ENCODE data around the gene ABHD8. TPM values are rescaled to one million over a fixed set of nuclear protein-coding genes. Genes with fewer than 3 reads are reported as not detected.
A peak's percentile ranks its signal among the peaks of the same experiment; 100 is the strongest.

The ABHD8 gene, protein sequence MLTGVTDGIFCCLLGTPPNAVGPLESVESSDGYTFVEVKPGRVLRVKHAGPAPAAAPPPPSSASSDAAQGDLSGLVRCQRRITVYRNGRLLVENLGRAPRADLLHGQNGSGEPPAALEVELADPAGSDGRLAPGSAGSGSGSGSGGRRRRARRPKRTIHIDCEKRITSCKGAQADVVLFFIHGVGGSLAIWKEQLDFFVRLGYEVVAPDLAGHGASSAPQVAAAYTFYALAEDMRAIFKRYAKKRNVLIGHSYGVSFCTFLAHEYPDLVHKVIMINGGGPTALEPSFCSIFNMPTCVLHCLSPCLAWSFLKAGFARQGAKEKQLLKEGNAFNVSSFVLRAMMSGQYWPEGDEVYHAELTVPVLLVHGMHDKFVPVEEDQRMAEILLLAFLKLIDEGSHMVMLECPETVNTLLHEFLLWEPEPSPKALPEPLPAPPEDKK
- total RNA-seq = 10 to 100 TPM; 20.1 to 21.6 TPM

DNA sequence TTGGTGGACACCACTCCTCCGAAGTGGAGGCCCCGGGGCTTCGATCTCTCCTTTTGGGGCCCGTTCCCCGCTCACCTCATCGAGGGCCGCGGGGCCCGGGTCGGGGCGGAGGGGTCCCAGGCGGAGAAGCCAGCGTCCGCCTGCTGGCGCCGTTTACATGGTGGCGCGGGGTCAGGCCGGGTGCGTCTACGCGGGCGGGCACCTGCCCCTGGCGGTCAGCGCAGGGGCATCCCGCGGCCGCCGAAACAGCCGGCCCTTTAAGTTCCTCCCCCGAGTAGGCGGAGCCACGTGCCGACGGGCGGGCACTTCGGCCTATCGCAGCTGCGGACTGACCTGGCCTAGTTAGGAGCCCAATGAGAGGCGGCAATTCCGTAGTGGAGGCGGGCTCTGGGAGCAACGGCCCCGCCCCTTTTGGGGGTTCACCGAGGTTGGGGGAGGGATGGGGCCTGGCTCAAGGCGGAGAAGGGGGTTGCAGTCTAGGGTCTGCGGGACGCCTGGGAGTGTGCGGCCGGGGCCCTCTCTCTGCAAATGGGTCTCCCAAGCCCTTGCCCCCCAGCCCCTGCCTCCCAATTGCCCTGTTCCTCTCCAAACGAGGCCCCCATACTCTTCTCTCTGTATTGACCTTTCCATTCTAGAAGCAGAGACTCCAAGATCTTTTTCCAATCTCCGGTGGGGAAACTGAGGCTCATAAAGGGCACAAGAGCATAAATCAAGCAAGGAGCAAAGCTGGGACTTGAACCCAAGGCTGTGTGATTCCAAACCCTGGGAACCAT, at the start of gene ABHD8:
Gene ABHD8, minus strand, starts transcription at position 259 of the 773 bp plus-strand sequence. CDS start 1,809 bp downstream, outside the sequence.
- intact Hi-C loops (cut with DNase I) = no loop called here
- DNase-seq (ENCODE audit: low spot score) = peak; percentile 96
- no peaks in the 10 kb centered on the region for H3K9me3 ChIP-seq
- peak; percentile 88 for TF ChIP-seq POLR2AphosphoS5 (IDR thresholded peaks at IDR 0.05)
- TF ChIP-seq POLR2A (IDR thresholded peaks at IDR 0.05) = peak; percentile 85
- TF ChIP-seq, protein P1, sequence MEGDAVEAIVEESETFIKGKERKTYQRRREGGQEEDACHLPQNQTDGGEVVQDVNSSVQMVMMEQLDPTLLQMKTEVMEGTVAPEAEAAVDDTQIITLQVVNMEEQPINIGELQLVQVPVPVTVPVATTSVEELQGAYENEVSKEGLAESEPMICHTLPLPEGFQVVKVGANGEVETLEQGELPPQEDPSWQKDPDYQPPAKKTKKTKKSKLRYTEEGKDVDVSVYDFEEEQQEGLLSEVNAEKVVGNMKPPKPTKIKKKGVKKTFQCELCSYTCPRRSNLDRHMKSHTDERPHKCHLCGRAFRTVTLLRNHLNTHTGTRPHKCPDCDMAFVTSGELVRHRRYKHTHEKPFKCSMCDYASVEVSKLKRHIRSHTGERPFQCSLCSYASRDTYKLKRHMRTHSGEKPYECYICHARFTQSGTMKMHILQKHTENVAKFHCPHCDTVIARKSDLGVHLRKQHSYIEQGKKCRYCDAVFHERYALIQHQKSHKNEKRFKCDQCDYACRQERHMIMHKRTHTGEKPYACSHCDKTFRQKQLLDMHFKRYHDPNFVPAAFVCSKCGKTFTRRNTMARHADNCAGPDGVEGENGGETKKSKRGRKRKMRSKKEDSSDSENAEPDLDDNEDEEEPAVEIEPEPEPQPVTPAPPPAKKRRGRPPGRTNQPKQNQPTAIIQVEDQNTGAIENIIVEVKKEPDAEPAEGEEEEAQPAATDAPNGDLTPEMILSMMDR (IDR thresholded peaks at IDR 0.05) = peak; percentile 35 to 91 (median 76)
- peaks cover 5% of the 10 kb centered on the region for H3K4me1 ChIP-seq (replicated peaks)
- H3K27me3 ChIP-seq (replicated peaks; ENCODE audit: insufficient read depth) = no peaks in the 10 kb centered on the region
- peak within 1 kb of the TSS; percentile 54 to 81 for H3K27ac ChIP-seq
- H3K36me3 ChIP-seq = no peaks in the 10 kb centered on the region
- H3K4me3 ChIP-seq = peak within 1 kb of the TSS; percentile 62 to 67
- 3% methylated on average over 45 of the region's 52 CpGs for WGBS

DNA sequence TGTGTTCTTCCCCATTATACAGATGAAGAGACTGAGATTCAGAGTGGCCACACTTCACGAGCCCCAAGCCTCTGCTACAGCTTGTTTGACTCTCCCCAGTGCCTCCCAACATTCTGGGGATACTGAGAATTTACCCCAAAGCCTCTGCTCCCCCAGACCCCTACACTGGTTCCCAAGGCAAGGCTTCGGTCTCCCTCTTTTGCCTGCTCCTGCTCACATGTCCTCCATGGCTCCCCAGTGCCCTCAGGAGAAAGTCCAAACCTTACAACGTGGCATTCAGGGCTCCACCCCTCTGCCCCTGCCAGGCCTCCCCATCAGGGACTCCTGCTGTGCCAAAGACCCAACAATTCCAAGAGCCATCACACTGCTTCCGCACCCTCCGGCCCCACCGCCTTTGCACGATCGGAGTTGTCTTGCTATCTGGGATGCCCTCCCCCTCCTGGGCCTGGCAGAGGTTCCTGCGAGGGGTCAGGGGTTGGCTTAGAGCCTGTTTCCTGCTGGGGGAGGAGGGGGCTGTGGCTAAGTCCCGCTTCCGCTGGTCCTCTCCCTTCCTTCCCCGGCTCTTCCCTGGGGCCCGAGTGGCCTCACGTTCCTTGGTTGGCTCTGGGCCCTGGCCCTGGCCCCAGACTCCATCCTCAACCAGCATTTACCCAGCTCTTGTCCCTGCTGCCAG, 49.5 kb upstream of the ABHD8 start:
- no peaks in the 10 kb centered on the region for H3K9me3 ChIP-seq
- H3K27me3 ChIP-seq (replicated peaks; ENCODE audit: insufficient read depth) = no peaks in the 10 kb centered on the region
- TF ChIP-seq, protein P1 (IDR thresholded peaks at IDR 0.05) = no peak
- WGBS = 38% methylated on average over 13 of the region's 14 CpGs
- intact Hi-C loops (cut with DNase I) = no loop called here
- H3K4me3 ChIP-seq = no peak overlapping the region
- no peak overlapping the region for H3K27ac ChIP-seq
- no peak for DNase-seq (ENCODE audit: low spot score)
- no peaks in the 10 kb centered on the region for H3K36me3 ChIP-seq
- H3K4me1 ChIP-seq (replicated peaks) = no peaks in the 10 kb centered on the region

DNA sequence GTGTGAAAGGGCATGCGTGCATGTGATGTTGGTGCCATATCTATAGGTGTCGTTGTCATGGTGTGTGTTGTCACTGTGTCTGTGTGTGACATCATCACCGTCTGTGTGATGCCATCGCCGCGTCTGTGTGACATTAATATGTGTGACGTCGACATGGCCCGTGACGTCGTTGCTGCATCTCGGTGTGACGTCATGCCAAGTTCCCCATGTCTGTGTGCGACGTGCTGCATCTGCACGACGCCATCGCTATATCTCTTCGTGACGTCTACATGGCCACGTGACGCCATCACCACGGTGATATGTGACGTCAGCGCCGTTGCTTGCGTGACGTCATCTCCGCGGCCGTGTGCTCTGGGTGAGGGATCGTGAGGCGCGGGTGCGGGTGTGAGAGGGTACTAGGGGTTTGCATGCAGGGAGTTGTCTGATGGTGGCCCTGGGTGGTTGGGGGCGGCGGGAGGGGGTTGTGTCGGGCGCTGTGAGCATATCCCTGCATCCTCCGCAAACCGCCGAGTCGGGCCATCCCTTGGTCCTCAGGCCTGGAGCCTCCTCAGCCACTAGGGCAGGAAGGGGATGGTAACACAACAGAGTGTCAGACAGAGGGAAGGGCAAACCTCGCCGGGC, 48.7 kb upstream of the ABHD8 start:
- Histone ChIP-seq H3K27ac (no peak overlapping the region), H3K9me3 (no peaks in the 10 kb centered on the region), H3K4me1 (replicated peaks) (no peaks in the 10 kb centered on the region), H3K4me3 (no peak overlapping the region), H3K36me3 (no peaks in the 10 kb centered on the region), H3K27me3 (replicated peaks; ENCODE audit: insufficient read depth) (no peaks in the 10 kb centered on the region)
- WGBS = 92% methylated on average over 45 of the region's 45 CpGs
- DNase-seq (ENCODE audit: low spot score) = no peak
- TF ChIP-seq POLR2A (IDR thresholded peaks at IDR 0.05) = no peak
- TF ChIP-seq POLR2AphosphoS5 (IDR thresholded peaks at IDR 0.05) = no peak
- TF ChIP-seq, protein P1 (IDR thresholded peaks at IDR 0.05) = no peak
- intact Hi-C loops (cut with DNase I) = no loop called here

DNA sequence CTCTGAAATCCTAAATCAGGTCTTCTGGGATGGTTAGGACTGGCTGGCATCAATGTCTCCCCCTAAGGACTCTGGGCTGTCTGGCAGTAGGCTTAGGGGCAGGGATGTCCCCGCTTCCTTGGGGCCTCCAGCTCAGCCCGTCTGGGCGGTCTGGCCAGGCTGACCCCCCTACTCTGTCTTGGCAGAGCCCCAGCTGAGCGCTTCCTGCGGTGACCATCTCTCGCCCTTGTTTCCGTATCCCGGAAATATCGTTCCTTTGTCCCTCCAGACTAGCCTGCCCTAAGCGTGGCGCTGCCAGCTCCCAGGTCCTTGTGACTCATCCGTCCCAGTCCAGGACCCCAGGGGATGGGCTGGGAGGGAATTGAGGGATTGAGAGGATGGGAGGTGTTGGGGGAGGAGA, 45.5 kb upstream of the ABHD8 start:
- no peaks in the 10 kb centered on the region for H3K4me1 ChIP-seq (replicated peaks)
- 1% methylated on average over 12 of the region's 12 CpGs for WGBS
- DNase-seq (ENCODE audit: low spot score) = no peak
- no peaks in the 10 kb centered on the region for H3K9me3 ChIP-seq
- H3K4me3 ChIP-seq = no peak overlapping the region
- TF ChIP-seq POLR2A (IDR thresholded peaks at IDR 0.05) (no peak), POLR2AphosphoS5 (IDR thresholded peaks at IDR 0.05) (no peak)
- TF ChIP-seq, protein P1 (IDR thresholded peaks at IDR 0.05) = no peak
- H3K27me3 ChIP-seq (replicated peaks; ENCODE audit: insufficient read depth) = no peaks in the 10 kb centered on the region
- H3K27ac ChIP-seq = no peak overlapping the region
- no peaks in the 10 kb centered on the region for H3K36me3 ChIP-seq
- intact Hi-C loops (cut with DNase I) = loop anchor here (5.0 kb wide), 1 partner anchor 119 kb away; no protein-coding TSS in a partner anchor
